Mucosa of rectum (tissue), 2 donors: ENCODE measurements around the gene DUSP16.

Source experiments
- H3K27ac ChIP-seq, 2 donors: one replicate each; pipeline ENCODE4 v1.7.0; 2013; ENCODE audit warnings: inconsistent platforms in 2 of 2, low read depth in 2 of 2, low read length in 2 of 2
- H3K27me3 ChIP-seq, 2 donors: one replicate each; pipeline ENCODE4 v1.7.0; 2013; ENCODE audit warnings: low read length in 2 of 2; ENCODE audit not compliant: control insufficient read depth in 2 of 2, insufficient read depth in 2 of 2
- H3K36me3 ChIP-seq, 2 donors: one replicate each; pipeline ENCODE4 v1.7.0; 2013; ENCODE audit warnings: low read length in 2 of 2; ENCODE audit not compliant: control insufficient read depth in 2 of 2, insufficient read depth in 2 of 2
- H3K4me1 ChIP-seq, 2 donors: one replicate each; pipeline ENCODE4 v1.7.0; 2013; ENCODE audit warnings: low read length in 2 of 2, mild to moderate bottlenecking in 1 of 2; ENCODE audit not compliant: control insufficient read depth in 2 of 2, insufficient read depth in 2 of 2
- H3K4me3 ChIP-seq, 2 donors: one replicate each; pipeline ENCODE4 v1.7.0; 2013; ENCODE audit warnings: low read length in 2 of 2
- H3K9ac ChIP-seq, 2 donors: one replicate each; pipeline ENCODE4 v1.7.0; 2013; ENCODE audit warnings: low read length in 2 of 2, low read depth in 1 of 2, mild to moderate bottlenecking in 1 of 2
- H3K9me3 ChIP-seq, 2 donors: one replicate each; pipeline ENCODE4 v1.7.0; 2013; ENCODE audit warnings: low read length in 2 of 2; ENCODE audit not compliant: control insufficient read depth in 2 of 2
- donor health status: healthy.
- donor health status: Normal muscosa, but diverticular disease.

The DUSP16 gene

DNA sequence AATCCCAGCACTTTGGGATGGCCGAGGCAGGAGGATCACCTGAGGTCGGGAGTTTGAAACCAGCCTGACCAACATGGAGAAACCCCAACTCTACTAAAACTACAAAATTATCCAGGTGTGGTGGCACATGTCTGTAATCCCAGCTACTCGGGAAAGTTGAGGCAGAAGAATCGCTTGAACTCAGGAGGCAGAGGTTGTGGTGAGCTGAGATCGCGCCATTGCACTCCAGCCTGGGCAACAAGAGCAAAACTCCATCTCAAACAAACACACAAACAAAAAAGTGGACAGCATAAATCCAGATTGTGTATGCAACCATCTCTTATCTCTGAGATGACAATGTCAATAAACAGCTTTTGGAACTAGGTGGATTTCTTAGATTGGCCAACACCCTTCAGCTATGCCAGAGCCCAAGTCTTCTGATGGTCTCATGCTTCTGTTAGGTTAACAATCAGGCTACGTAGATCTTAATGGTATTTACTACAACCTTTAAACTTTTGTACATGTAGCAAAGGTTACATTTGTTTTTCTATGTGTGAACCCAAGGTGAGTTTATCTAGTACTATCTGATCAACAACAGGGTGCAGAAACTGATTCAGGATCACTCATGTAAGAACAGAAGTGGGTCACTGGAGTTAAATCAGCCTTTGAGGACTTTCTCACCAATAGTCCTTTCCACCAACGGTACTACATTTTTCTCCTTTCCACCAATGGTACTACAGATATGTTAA, 73.7 kb downstream of the DUSP16 start:
- Histone ChIP-seq H3K4me1 (peaks cover 0 to 2% of the 10 kb centered on the region in 2 donors), H3K9me3 (no peaks in the 10 kb centered on the region), H3K4me3 (no peak overlapping the region), H3K27me3 (no peaks in the 10 kb centered on the region), H3K27ac (no peak overlapping the region), H3K9ac (no peak overlapping the region), H3K36me3 (peaks cover 3 to 20% of the 10 kb centered on the region in 2 donors)

DNA sequence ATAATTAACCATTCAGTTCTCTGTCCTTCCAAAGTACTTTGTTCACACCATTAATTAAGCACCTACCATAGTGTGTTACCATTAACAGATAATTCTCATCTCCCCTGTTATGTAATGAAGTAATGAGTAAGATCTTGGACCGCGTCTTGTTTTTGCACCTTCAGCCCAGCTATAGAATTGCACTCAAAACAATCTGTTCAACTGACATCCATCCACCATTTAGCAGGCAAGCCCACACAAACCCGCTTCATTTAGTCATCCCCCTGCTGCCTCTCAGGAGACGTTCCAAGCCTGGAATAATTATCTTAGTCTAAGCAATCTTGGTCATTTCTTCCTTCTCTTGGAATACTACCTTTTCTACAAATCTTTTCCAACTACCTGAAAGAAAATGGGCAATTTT, 74.4 kb downstream of the DUSP16 start:
- H3K9ac ChIP-seq: no peak overlapping the region
- no peaks in the 10 kb centered on the region for H3K9me3 ChIP-seq
- H3K27ac ChIP-seq: no peak overlapping the region
- H3K4me3 ChIP-seq: no peak overlapping the region
- H3K27me3 ChIP-seq: no peaks in the 10 kb centered on the region
- peaks cover 3 to 24% of the 10 kb centered on the region in 2 donors for H3K36me3 ChIP-seq
- peaks cover 0 to 2% of the 10 kb centered on the region in 2 donors for H3K4me1 ChIP-seq

DNA sequence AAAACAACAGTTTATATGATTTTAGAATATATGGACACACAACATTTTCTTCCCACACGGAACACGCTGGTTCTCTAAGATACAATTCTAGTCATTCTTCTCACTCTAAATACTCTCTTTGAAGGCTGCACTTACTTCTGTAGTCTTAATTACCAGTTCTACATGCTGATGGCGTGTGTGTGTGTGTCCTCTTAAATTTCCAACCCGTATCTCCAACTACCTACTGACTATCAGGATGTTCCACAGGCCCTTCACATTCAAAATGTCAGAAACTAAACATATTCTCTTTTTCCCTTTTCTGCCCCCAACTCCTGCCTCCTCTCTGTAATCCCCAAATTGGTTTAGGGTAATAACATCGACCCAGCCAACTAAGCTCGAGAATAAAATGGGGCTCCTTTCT, 75.2 kb downstream of the DUSP16 start:
- Histone ChIP-seq H3K36me3 (peaks cover 6 to 26% of the 10 kb centered on the region in 2 donors), H3K9me3 (no peaks in the 10 kb centered on the region), H3K27ac (no peak overlapping the region), H3K4me3 (no peak overlapping the region), H3K9ac (no peak overlapping the region), H3K4me1 (peaks cover 0 to 2% of the 10 kb centered on the region in 2 donors), H3K27me3 (no peaks in the 10 kb centered on the region)

DNA sequence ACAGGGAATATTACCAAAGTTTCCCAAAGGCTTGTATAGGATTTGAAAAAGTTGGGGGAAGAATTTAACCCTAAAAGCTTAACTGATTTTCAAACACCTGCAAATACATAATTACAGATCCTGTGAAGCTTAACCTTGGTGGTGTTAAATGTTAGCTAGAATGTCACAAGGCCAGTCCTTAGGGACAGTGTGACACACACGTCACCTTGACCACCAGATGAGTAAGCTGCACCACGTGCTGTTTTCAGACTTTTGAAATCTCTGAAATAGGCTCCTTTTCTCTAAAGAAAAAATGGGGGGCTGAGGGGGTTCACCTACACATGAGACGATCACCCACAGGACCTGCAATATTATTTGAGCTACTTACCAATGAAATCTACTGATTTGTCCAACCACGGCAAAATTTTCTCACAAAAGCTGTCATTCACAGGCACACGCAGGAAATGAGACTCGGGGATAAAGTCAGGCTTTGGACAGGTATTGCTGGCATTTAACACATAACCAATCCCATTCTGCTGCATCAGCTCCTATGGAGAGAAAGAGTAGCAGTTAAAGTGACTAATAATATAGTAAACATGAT, 75.9 kb downstream of the DUSP16 start:
- H3K27ac ChIP-seq: no peak overlapping the region
- peaks cover 0 to 2% of the 10 kb centered on the region in 2 donors for H3K4me1 ChIP-seq
- no peak overlapping the region for H3K4me3 ChIP-seq
- peaks cover 10 to 26% of the 10 kb centered on the region in 2 donors for H3K36me3 ChIP-seq
- no peak overlapping the region for H3K9ac ChIP-seq
- H3K9me3 ChIP-seq: no peaks in the 10 kb centered on the region
- H3K27me3 ChIP-seq: no peaks in the 10 kb centered on the region

DNA sequence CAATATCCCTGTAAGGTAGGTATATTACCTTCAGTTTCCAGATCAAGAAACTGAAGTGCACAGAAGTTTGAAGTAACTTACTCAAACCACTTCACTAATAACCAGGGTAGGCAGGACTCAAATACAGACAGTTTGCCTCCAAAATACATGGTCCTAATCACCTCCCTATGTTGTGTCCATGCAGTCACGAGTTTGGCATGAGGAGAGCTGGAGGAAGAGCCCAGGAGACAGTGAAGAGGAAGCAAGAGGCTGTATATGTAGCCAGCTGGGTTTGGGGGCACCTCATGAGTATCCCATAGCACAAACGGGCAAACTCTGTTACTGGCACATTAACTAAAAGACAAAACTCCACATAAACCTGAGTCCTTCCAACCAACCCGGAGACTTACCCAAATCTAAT, 79.2 kb downstream of the DUSP16 start:
- Histone ChIP-seq H3K27ac (peak overlapping the region in 1 of 2 donors; percentile 33), H3K9me3 (no peaks in the 10 kb centered on the region), H3K36me3 (peaks cover 30 to 41% of the 10 kb centered on the region in 2 donors), H3K4me3 (peak overlapping the region in 1 of 2 donors; percentile 37), H3K27me3 (no peaks in the 10 kb centered on the region), H3K9ac (no peak overlapping the region), H3K4me1 (no peaks in the 10 kb centered on the region)

DNA sequence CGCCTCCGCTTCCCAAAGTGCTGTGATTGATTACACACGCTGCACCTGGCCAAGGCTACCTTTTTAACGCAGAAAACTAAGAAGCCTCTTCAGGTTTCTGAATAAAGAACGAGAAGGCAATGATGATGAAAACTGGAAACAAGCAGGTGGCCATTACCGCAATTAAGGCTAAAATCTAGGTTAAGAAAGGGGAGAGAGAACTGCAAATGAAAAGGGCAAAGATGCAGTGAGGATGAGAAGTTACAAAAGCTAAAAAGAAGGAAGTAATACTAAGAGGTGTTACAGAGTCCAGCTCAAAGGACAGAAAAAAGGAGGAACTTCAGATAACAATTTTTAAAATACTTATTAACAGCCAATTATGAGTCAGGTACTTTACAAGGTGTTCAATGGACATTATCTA, 79.7 kb downstream of the DUSP16 start:
- Histone ChIP-seq H3K36me3 (peaks cover 31 to 41% of the 10 kb centered on the region in 2 donors), H3K27me3 (no peaks in the 10 kb centered on the region), H3K9ac (no peak overlapping the region), H3K27ac (peak overlapping the region; percentile 17 to 39), H3K4me1 (no peaks in the 10 kb centered on the region), H3K4me3 (no peak overlapping the region), H3K9me3 (no peaks in the 10 kb centered on the region)

DNA sequence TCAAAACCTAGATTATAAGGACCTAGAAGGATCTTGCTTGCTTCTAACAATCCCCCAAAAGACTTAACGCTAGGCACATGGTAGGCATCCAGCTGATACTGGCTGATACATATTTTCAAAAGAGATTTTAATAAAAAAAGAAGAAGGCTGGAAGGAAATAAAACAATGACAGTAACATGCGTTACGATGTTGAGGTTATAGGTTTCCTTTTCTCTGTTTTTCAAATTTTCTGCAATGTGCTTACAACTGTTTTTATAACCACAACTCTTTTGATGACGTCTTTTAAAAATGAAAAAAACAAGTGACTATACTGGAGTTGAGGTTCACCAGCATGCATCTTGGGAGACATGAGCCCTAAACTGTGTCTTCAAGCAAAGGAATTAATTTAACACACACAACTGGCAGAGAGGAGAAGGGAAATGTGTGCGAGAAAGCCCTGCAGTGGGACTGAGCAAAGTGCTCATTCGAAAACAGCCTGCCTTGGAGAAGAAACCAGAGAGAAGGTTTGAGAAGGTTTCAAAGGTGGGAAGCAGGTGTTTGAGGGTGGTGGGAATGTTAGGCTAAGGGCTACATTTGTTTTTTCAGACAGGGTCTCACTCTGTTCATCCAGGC, 80.4 kb downstream of the DUSP16 start:
- Histone ChIP-seq H3K9ac (no peak overlapping the region), H3K4me3 (no peak overlapping the region), H3K27me3 (no peaks in the 10 kb centered on the region), H3K4me1 (no peaks in the 10 kb centered on the region), H3K9me3 (no peaks in the 10 kb centered on the region), H3K36me3 (peaks cover 36 to 45% of the 10 kb centered on the region in 2 donors), H3K27ac (peak overlapping the region; percentile 17 to 39)

DNA sequence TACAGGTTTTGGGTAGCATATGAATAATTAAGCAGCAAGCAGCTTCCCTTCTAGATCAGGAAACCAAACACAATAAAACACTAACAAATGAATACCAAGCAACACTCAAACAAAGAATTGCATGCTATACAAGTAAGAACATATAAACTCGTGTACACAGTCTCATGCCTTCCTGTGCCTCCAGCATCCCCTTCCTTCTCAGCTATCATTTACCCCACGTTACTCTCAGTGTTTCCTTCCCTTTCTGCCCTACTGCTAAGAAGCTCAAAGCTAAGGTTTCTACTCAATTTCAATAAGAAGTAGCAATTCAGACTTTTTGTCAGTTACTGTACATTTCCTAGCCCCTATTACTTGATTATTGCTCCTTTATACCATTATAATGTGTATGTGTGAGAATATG, 81.0 kb downstream of the DUSP16 start:
- Histone ChIP-seq H3K27me3 (no peaks in the 10 kb centered on the region), H3K4me3 (no peak overlapping the region), H3K9me3 (no peaks in the 10 kb centered on the region), H3K9ac (no peak overlapping the region), H3K27ac (peak overlapping the region in 1 of 2 donors; percentile 18), H3K36me3 (peaks cover 43 to 47% of the 10 kb centered on the region in 2 donors), H3K4me1 (no peaks in the 10 kb centered on the region)

DNA sequence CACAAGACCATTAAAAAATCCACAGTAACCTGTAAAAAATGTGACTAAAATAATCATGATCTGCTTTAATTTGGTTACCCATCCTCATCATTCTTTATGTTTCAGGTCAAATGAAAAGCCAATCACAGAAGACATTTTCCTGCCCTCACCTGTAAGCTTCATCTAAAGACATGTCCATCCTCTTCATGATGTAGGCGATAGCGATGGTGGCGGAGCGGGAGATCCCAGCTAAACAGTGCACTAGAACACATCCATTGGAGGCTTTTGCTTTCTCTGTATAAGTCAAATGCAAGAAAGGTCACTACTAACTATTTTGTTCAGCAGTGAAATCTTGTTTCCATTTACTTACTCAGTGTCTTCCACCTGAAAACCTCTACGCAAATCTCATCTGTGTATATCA, 82.6 kb downstream of the DUSP16 start:
- Histone ChIP-seq H3K4me3 (no peak overlapping the region), H3K36me3 (peaks cover 46 to 53% of the 10 kb centered on the region in 2 donors), H3K9ac (no peak overlapping the region), H3K9me3 (no peaks in the 10 kb centered on the region), H3K27me3 (no peaks in the 10 kb centered on the region), H3K27ac (no peak overlapping the region), H3K4me1 (no peaks in the 10 kb centered on the region)

DNA sequence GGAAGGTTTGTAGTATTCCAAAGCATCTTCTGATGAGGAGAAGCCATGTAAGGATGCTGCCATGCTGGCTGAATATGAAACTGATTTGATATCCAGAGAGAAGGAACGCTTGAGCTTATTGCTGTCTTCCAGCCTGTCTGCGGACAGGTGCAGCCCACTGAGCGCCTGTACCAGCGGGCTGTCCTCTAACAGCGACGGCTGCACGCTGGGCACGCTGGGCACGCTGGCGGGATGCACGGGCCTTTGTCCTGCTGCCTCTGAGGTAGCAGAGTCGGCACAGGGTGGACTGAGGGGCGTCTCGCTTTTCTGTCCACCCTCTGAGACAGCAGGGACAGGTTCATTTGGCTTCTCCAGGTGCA, 85.2 kb downstream of the DUSP16 start:
- Histone ChIP-seq H3K27me3 (no peaks in the 10 kb centered on the region), H3K4me3 (no peak overlapping the region), H3K9ac (no peak overlapping the region), H3K4me1 (no peaks in the 10 kb centered on the region), H3K9me3 (no peaks in the 10 kb centered on the region), H3K36me3 (peaks cover 42 to 57% of the 10 kb centered on the region in 2 donors), H3K27ac (no peak overlapping the region)
